Mucosa of stomach (tissue), 1 donor: ENCODE data around the gene MBD3.

ENCODE experiments used
- H3K27me3 ChIP-seq: one replicate; pipeline ENCODE4 v1.7.0; 2013; ENCODE audit warnings: mild to moderate bottlenecking, low read length; ENCODE audit not compliant: control insufficient read depth, insufficient read depth
- H3K36me3 ChIP-seq: one replicate; pipeline ENCODE4 v1.7.0; 2013; ENCODE audit warnings: low read length; ENCODE audit not compliant: control insufficient read depth, insufficient read depth
- H3K4me1 ChIP-seq: one replicate; pipeline ENCODE4 v1.7.0; 2013; ENCODE audit warnings: mild to moderate bottlenecking, low read length; ENCODE audit not compliant: control insufficient read depth, insufficient read depth
- H3K4me3 ChIP-seq: one replicate; pipeline ENCODE4 v1.7.0; 2013; ENCODE audit warnings: low read length
- H3K9ac ChIP-seq: one replicate; pipeline ENCODE4 v1.7.0; 2013; ENCODE audit warnings: mild to moderate bottlenecking, low read length, moderate library complexity
- H3K9me3 ChIP-seq: one replicate; pipeline ENCODE4 v1.7.0; 2013; ENCODE audit warnings: mild to moderate bottlenecking, low read length, moderate library complexity; ENCODE audit not compliant: control insufficient read depth
- donor health status: Pancreatic carcinoma.

The MBD3 gene

GRCh38 chr19:1572795-1573194, 19.9 kb downstream of the MBD3 start:
- no peak overlapping the region for H3K4me3 ChIP-seq

DNA sequence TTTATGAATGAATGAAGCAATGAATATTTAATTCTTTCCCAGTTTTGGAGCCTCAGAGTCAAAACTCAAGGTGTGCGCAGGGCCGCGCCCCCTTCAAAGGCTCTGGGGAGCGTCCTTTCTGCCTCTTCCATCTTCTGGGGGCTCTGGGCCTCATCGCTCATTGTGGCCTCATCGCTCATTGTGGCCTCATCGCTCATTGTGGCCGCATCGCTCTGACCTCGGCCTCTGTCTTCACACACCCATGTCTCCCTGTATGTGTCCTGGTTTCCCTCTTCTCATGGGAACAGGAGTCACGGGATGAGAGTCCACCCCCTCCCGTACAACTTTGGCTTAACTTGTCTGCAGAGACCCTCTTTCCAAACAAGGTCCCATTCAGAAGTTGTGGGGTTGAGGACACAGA, 21.3 kb downstream of the MBD3 start:
- Histone ChIP-seq H3K4me1 (peaks cover 18% of the 10 kb centered on the region), H3K36me3 (no peaks in the 10 kb centered on the region), H3K27me3 (peaks cover 9% of the 10 kb centered on the region), H3K9ac (no peak overlapping the region), H3K4me3 (no peak overlapping the region), H3K9me3 (no peaks in the 10 kb centered on the region)

More at GRCh38 chr19:1572795-1573194, 19.9 kb downstream of the MBD3 start:
- Histone ChIP-seq H3K36me3 (no peaks in the 10 kb centered on the region), H3K9ac (no peak overlapping the region), H3K27me3 (peaks cover 9% of the 10 kb centered on the region), H3K9me3 (no peaks in the 10 kb centered on the region), H3K4me1 (peaks cover 18% of the 10 kb centered on the region)

- no peaks in the 10 kb centered on the region for H3K9me3 ChIP-seq
- H3K27me3 ChIP-seq, result peaks cover 9% of the 10 kb centered on the region
- peaks cover 18% of the 10 kb centered on the region for H3K4me1 ChIP-seq
- H3K4me3 ChIP-seq, result no peak overlapping the region
- H3K9ac ChIP-seq, result no peak overlapping the region
- no peaks in the 10 kb centered on the region for H3K36me3 ChIP-seq
Observed at GRCh38 chr19:1570836-1571235, 21.8 kb downstream of the MBD3 start.

- H3K27me3 ChIP-seq, result peaks cover 9% of the 10 kb centered on the region
- no peaks in the 10 kb centered on the region for H3K36me3 ChIP-seq
- H3K4me1 ChIP-seq, result peaks cover 18% of the 10 kb centered on the region
- H3K9me3 ChIP-seq, result no peaks in the 10 kb centered on the region
- H3K9ac ChIP-seq, result no peak overlapping the region
- no peak overlapping the region for H3K4me3 ChIP-seq
Observed at GRCh38 chr19:1569997-1570396, 22.7 kb downstream of the MBD3 start.

GRCh38 chr19:1568320-1569019, 24.2 kb downstream of the MBD3 start, which contains the start of gene MEX3D:
TSS of gene MEX3D (minus strand) at chr19:1568325. CDS start at chr19:1568058, 267 bp downstream.
- Histone ChIP-seq H3K27me3 (peaks cover 9% of the 10 kb centered on the region), H3K36me3 (no peaks in the 10 kb centered on the region), H3K9me3 (no peaks in the 10 kb centered on the region), H3K4me3 (no peak within 1 kb of the TSS), H3K9ac (peak within 1 kb of the TSS; percentile 65), H3K4me1 (peaks cover 8% of the 10 kb centered on the region)

DNA sequence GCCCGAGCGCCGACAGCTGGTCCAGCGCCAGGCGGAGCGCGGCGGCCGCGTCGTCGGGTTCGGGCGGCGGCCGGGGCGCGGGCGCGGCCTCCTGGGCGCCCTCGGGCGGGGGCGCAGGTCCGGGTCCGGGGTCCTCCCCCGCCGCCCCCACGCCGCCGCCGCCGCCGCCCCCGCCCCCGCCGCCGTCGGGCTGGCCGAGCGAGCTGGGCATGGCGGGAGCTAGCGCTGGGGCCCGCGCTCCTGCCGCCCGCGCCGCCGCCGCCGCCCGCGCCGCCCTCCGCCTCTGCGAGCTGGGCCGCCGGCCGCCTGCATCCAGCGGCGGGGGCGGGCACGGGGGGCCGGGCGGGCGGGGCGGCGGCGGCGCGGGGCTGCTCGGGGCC, 24.8 kb downstream of the MBD3 start:
- no peaks in the 10 kb centered on the region for H3K36me3 ChIP-seq
- H3K4me3 ChIP-seq, result no peak overlapping the region
- no peaks in the 10 kb centered on the region for H3K9me3 ChIP-seq
- peaks cover 8% of the 10 kb centered on the region for H3K4me1 ChIP-seq
- no peak overlapping the region for H3K9ac ChIP-seq
- peaks cover 9% of the 10 kb centered on the region for H3K27me3 ChIP-seq

DNA sequence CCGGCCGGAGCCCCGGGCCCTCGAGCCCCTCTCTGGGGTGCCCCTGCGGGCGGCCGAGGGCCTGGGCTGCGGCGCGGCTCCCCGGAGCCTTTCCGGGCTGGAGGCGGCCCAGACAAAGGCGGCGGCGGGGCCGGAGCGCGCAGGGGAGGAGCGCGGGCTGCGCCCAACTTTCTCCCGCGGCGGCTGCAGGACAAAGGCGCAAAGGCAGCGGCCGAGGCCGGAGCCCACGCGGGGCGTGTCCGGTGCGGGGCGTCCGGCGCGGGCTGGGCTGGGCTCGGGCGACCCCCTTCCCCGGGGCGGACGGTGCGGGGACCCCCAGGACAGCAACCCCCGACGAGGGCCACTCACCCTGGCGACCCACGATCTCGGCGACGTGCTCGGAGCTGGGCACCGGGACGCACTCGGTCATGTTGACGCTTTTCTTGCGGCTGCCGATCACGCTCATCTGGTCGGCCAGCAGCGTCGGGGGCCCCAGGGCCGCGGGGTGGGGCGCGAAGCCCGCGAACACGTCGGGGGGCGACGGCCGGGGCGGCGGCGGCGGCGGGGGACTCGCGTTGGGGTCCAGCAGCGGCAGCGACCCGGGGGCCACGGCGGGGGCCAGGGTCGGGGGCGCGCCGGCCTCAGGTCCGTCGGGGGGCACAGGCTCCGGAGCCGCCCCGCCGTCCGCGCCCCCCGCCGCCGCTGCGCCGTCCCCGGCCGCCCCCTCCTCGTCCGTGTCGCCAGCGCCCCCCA, 25.4 kb downstream of the MBD3 start:
- H3K4me3 ChIP-seq, result no peak overlapping the region
- peaks cover 9% of the 10 kb centered on the region for H3K27me3 ChIP-seq
- H3K9ac ChIP-seq, result peak overlapping the region; percentile 65
- peaks cover 8% of the 10 kb centered on the region for H3K4me1 ChIP-seq
- H3K36me3 ChIP-seq, result no peaks in the 10 kb centered on the region
- no peaks in the 10 kb centered on the region for H3K9me3 ChIP-seq

- Histone ChIP-seq H3K4me1 (peaks cover 8% of the 10 kb centered on the region), H3K36me3 (no peaks in the 10 kb centered on the region), H3K9ac (peak overlapping the region; percentile 65), H3K27me3 (peaks cover 9% of the 10 kb centered on the region), H3K4me3 (no peak overlapping the region), H3K9me3 (no peaks in the 10 kb centered on the region)
Observed at GRCh38 chr19:1566392-1567115, 26.1 kb downstream of the MBD3 start.

- Histone ChIP-seq H3K9me3 (no peaks in the 10 kb centered on the region), H3K36me3 (no peaks in the 10 kb centered on the region), H3K4me1 (no peaks in the 10 kb centered on the region), H3K9ac (no peak overlapping the region), H3K4me3 (no peak overlapping the region), H3K27me3 (no peaks in the 10 kb centered on the region)
Observed at GRCh38 chr19:1563251-1563650, 29.4 kb downstream of the MBD3 start.

- no peak overlapping the region for H3K4me3 ChIP-seq
- H3K9ac ChIP-seq, result no peak overlapping the region
- H3K4me1 ChIP-seq, result no peaks in the 10 kb centered on the region
- no peaks in the 10 kb centered on the region for H3K36me3 ChIP-seq
- H3K9me3 ChIP-seq, result no peaks in the 10 kb centered on the region
- no peaks in the 10 kb centered on the region for H3K27me3 ChIP-seq
Observed at GRCh38 chr19:1561236-1561842, 31.3 kb downstream of the MBD3 start.

DNA sequence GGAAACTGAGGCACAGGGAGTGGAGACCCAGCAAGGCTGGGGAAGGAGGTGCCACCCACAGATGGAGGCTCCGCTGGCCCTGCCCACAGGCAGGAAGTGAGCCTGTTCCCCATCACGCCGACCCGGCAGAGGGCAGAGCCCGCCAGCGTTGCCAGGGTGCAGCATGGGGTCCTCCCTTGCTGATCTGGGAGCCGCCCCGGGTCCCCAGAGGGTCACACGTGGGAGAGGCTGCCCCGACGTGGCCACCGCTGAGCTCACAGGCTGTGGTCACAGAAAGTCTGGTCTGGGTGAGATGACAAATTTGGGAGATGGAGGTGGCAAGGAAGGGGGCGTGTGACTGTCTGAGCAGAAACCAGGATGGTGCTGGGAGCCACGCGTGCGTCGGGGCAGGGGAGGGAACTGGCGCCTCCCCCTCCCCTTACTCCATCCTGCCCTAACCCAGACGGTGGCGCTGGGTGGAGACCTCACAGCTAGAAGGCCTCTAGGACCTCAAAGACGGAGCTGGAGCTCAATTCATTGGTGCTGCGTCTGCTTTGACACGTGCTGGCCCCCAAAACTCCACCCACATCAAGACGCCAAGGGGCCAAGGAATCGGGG, 32.3 kb downstream of the MBD3 start:
- Histone ChIP-seq H3K36me3 (no peaks in the 10 kb centered on the region), H3K4me3 (no peak overlapping the region), H3K27me3 (no peaks in the 10 kb centered on the region), H3K9me3 (no peaks in the 10 kb centered on the region), H3K9ac (no peak overlapping the region), H3K4me1 (no peaks in the 10 kb centered on the region)
